Ishikawa (cell line): ENCODE data around the gene SKI.

Experiments
- CREB1 ChIP-seq: IDR thresholded peaks from 2 replicates; pipeline ENCODE4 v1.6.1; 2012; ENCODE audit warnings: low read depth
- EGR1 ChIP-seq: IDR thresholded peaks from 2 replicates; pipeline ENCODE4 v1.6.1; 2012
- EP300 ChIP-seq: IDR thresholded peaks from 2 replicates; pipeline ENCODE4 v1.6.1; 2012; ENCODE audit warnings: borderline replicate concordance
- FOXM1 ChIP-seq: IDR thresholded peaks from 2 replicates; pipeline ENCODE4 v1.6.1; 2012; ENCODE audit warnings: low read depth, borderline replicate concordance
- NFIC ChIP-seq: IDR thresholded peaks from 2 replicates; pipeline ENCODE4 v1.6.1; 2012
- RAD21 ChIP-seq: IDR thresholded peaks from 2 replicates; pipeline ENCODE4 v1.6.1; 2012; ENCODE audit warnings: low read depth
- REST ChIP-seq: IDR thresholded peaks from 2 replicates; pipeline ENCODE4 v1.6.1; 2012; ENCODE audit warnings: low read depth, mild to moderate bottlenecking
- TAF1 ChIP-seq: IDR thresholded peaks from 2 replicates; pipeline ENCODE4 v1.6.1; 2012; ENCODE audit warnings: low read depth, mild to moderate bottlenecking
- TCF12 ChIP-seq: IDR thresholded peaks from 2 replicates; pipeline ENCODE4 v1.6.1; 2012; ENCODE audit warnings: low read depth
- USF1 ChIP-seq: IDR thresholded peaks from 2 replicates; pipeline ENCODE4 v1.6.1; 2012
- ZBTB7A ChIP-seq: IDR thresholded peaks from 2 replicates; pipeline ENCODE4 v1.6.1; 2012; ENCODE audit warnings: low read depth

Gene SKI

GRCh38 chr1:2343023-2343935 lies 115.2 kb downstream of the SKI start:
- TF ChIP-seq REST (no peak), TAF1 (no peak), CREB1 (no peak), RAD21 (no peak)

GRCh38 chr1:2344121-2344681 lies 116.1 kb downstream of the SKI start:
- TF ChIP-seq TCF12 (no peak), REST (no peak), CREB1 (no peak)

- no peak for TF ChIP-seq CREB1
These were observed 116.7 kb downstream of the SKI start for GRCh38 chr1:2344744-2345296.

GRCh38 chr1:2345297-2346075 lies 117.4 kb downstream of the SKI start:
- no peak for TF ChIP-seq CREB1
- TF ChIP-seq EGR1: no peak
- no peak for TF ChIP-seq NFIC
- TF ChIP-seq USF1: no peak
- TF ChIP-seq EP300: no peak
- no peak for TF ChIP-seq TCF12

- TF ChIP-seq EGR1 (no peak), CREB1 (no peak), NFIC (no peak), REST (no peak), ZBTB7A (no peak), USF1 (no peak), EP300 (no peak), FOXM1 (no peak), TAF1 (no peak)
These were observed 118.7 kb downstream of the SKI start for GRCh38 chr1:2346691-2347408.
